ENCODE data around the gene WIPF1. TPM values are rescaled to one million over a fixed set of nuclear protein-coding genes. Genes with fewer than 3 reads are reported as not detected.

WIPF1 gene
- total RNA-seq, 1 experiment from 2014 or later: 0.59 TPM

DNA sequence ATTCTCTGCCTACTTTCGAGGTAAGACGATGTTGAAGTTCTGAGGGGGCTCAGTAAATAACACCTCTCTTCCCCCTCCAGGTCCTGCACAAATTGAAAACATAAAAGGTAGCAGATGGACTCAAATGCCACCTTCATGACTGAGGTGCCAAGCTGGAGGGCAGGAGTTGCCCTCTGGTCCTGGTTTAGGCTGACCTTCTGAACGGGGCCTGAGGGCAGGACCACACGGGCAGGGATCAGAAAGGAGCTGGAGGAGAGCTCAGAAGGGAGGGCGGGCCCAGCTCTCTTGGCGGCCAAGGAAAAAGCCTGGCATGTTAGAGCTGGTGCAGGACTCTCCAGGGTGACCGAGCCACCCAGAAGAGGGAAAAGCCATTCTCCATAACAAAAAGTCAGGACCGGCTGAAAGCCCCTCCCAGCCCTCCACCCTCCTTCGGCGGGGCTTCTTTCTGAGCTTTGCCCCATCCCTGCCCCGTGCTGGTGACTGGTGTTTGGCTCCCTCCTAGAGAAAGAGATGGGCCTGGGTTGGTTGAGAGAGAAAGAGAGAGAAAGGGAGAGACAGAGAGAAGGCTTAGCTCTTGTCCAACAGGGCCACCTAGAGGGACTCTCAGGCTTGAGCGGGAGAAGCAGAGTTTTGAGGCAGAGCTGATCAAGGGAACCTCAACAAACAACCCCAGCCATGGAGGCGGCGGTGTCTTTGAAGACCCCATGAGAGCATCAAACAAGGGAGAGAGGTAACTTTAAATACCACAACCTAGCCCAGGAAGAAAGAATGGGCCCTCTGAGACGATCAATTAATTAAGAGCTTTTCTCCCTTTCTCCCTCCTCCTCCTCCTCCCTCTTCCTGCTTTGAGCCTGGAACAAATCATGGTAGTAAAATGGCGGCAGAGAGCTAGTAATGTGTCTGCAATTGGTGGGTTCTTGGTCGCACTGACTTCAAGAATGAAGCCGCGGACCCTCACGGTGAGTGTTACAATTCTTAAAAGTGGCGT lies 50.8 kb downstream of the WIPF1 start:
- Histone ChIP-seq H3K4me2 (ENCODE audit: low read length) (no peak overlapping the region), H3K27me3 (ENCODE audit: insufficient read depth, low read length) (no peaks in the 10 kb centered on the region), H3K9me3 (ENCODE audit: control insufficient read depth in 1 of 2, insufficient read depth in 1 of 2, low read depth in 1 of 2, low read length in 2 of 2) (no peaks in the 10 kb centered on the region), H3K4me3 (replicated peaks in 1 of 2; ENCODE audit: low read depth in 1 of 2, low read length in 2 of 2) (no peak overlapping the region), H3K9ac (ENCODE audit: low read length) (no peak overlapping the region), H3K79me2 (ENCODE audit: insufficient read depth, low read length) (no peaks in the 10 kb centered on the region), H3K9me2 (ENCODE audit: insufficient read depth) (no peaks in the 10 kb centered on the region), H3K4me1 (ENCODE audit: control insufficient read depth in 1 of 2, insufficient read depth in 2 of 2, low read length in 2 of 2) (no peaks in the 10 kb centered on the region), H4K20me1 (ENCODE audit: insufficient read depth) (no peaks in the 10 kb centered on the region), H3K36me3 (ENCODE audit: control insufficient read depth in 1 of 2, insufficient read depth in 2 of 2, low read length in 2 of 2) (no peaks in the 10 kb centered on the region), H2AFZ (ENCODE audit: low read depth, low read length, poor library complexity, severe bottlenecking) (no peak overlapping the region), H3K27ac (ENCODE audit: low read depth, low read length) (no peak overlapping the region)
- ChIA-PET RAD21 (ENCODE audit: low non-redundant PET in 1 of 2, low total read pairs in 2 of 2, uncharacterized antibody in 2 of 2, unreplicated experiment in 2 of 2) (interaction anchor here (1.1 to 1.4 kb wide), 3 partner anchors 81 to 84 kb away, joined by 3 to 11 read pairs (median 10); no protein-coding TSS in a partner anchor), POLR2A (no interaction called here), CTCF (interaction anchor here (0.5 to 2.4 kb wide), 9 partner anchors 12 to 197 kb away, joined by 3 to 76 read pairs (median 4); no protein-coding TSS in a partner anchor)
- TF ChIP-seq POLR2A (IDR thresholded peaks at IDR 0.05; ENCODE audit: borderline replicate concordance, extremely low read depth, insufficient read depth, insufficient read length) (no peak), SIN3A (IDR thresholded peaks at IDR 0.05; ENCODE audit: low read depth) (no peak), RAD21 (IDR thresholded peaks at IDR 0.05; ENCODE audit: low read depth) (peak; percentile 74)
- TF ChIP-seq, protein P1, sequence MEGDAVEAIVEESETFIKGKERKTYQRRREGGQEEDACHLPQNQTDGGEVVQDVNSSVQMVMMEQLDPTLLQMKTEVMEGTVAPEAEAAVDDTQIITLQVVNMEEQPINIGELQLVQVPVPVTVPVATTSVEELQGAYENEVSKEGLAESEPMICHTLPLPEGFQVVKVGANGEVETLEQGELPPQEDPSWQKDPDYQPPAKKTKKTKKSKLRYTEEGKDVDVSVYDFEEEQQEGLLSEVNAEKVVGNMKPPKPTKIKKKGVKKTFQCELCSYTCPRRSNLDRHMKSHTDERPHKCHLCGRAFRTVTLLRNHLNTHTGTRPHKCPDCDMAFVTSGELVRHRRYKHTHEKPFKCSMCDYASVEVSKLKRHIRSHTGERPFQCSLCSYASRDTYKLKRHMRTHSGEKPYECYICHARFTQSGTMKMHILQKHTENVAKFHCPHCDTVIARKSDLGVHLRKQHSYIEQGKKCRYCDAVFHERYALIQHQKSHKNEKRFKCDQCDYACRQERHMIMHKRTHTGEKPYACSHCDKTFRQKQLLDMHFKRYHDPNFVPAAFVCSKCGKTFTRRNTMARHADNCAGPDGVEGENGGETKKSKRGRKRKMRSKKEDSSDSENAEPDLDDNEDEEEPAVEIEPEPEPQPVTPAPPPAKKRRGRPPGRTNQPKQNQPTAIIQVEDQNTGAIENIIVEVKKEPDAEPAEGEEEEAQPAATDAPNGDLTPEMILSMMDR (IDR thresholded peaks at IDR 0.05 in 2 of 3, conservative IDR thresholded peaks at IDR 0.05 in 1 of 3; ENCODE audit: borderline replicate concordance in 1 of 3, insufficient read depth in 1 of 3, low read depth in 2 of 3, low read length in 2 of 3): peak; percentile 47 to 60 (median 58); a peak in 5 of 6 replicates
- TF ChIP-seq, protein P2, sequence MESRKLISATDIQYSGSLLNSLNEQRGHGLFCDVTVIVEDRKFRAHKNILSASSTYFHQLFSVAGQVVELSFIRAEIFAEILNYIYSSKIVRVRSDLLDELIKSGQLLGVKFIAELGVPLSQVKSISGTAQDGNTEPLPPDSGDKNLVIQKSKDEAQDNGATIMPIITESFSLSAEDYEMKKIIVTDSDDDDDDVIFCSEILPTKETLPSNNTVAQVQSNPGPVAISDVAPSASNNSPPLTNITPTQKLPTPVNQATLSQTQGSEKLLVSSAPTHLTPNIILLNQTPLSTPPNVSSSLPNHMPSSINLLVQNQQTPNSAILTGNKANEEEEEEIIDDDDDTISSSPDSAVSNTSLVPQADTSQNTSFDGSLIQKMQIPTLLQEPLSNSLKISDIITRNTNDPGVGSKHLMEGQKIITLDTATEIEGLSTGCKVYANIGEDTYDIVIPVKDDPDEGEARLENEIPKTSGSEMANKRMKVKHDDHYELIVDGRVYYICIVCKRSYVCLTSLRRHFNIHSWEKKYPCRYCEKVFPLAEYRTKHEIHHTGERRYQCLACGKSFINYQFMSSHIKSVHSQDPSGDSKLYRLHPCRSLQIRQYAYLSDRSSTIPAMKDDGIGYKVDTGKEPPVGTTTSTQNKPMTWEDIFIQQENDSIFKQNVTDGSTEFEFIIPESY (IDR thresholded peaks at IDR 0.05; ENCODE audit: extremely low read depth, insufficient replicate concordance, low read length): no peak
- no TSS peak for BruUV-seq (replicated peaks)
- ATAC-seq (peak; percentile 89), DNase-seq (ENCODE audit: low read depth, low spot score) (peak; percentile 29)
- intact Hi-C loops (cut with micrococcal nuclease): loop anchor here (1.0 kb wide), 1 partner anchor 85 kb away; no protein-coding TSS in a partner anchor

Measured in HCT116 (cell line).